ENCODE results near the gene CDH20. TPM values are rescaled to one million over a fixed set of nuclear protein-coding genes. Genes with fewer than 3 reads are reported as not detected.

The CDH20 gene
- total and polyA plus RNA-seq, 2 donors from 2014 or later = 0.16 to 0.30 TPM

GRCh38 chr18:61464551-61465142, 131.4 kb downstream of the CDH20 start:
- intact Hi-C loops (cut with DNase I) = no loop called here
- no peak overlapping the region for H3K4me3 ChIP-seq (ENCODE audit: low read length in 3 of 3)
- no peaks in the 10 kb centered on the region for H3K27me3 ChIP-seq (ENCODE audit: control insufficient read depth, insufficient read depth, low read length)
- no peak overlapping the region for H3K9ac ChIP-seq (ENCODE audit: low read length in 3 of 3)
- H3K4me1 ChIP-seq (ENCODE audit: control insufficient read depth in 2 of 3, insufficient read depth in 2 of 3, low read depth in 1 of 3, low read length in 3 of 3) = no peaks in the 10 kb centered on the region
- H3K27ac ChIP-seq (ENCODE audit: low read depth in 2 of 2, low read length in 2 of 2) = no peak overlapping the region
- no peaks in the 10 kb centered on the region for H3K9me3 ChIP-seq (ENCODE audit: control insufficient read depth in 2 of 3, insufficient read depth in 1 of 3, low read length in 3 of 3)
- H3K36me3 ChIP-seq (ENCODE audit: control insufficient read depth in 2 of 3, insufficient read depth in 3 of 3, low read length in 3 of 3) = no peaks in the 10 kb centered on the region
- DNase-seq = no peak
- FAIRE-seq = no peak
- no peak for TF ChIP-seq CTCF (IDR thresholded peaks at IDR 0.05; ENCODE audit: borderline replicate concordance, extremely low read depth, insufficient read depth)

- Histone ChIP-seq H3K27ac (ENCODE audit: low read depth in 2 of 2, low read length in 2 of 2) (no peak overlapping the region), H3K27me3 (ENCODE audit: control insufficient read depth, insufficient read depth, low read length) (no peaks in the 10 kb centered on the region), H3K36me3 (ENCODE audit: control insufficient read depth in 2 of 3, insufficient read depth in 3 of 3, low read length in 3 of 3) (no peaks in the 10 kb centered on the region), H3K4me1 (ENCODE audit: control insufficient read depth in 2 of 3, insufficient read depth in 2 of 3, low read depth in 1 of 3, low read length in 3 of 3) (no peaks in the 10 kb centered on the region), H3K9ac (ENCODE audit: low read length in 3 of 3) (no peak overlapping the region), H3K9me3 (ENCODE audit: control insufficient read depth in 2 of 3, insufficient read depth in 1 of 3, low read length in 3 of 3) (no peaks in the 10 kb centered on the region), H3K4me3 (ENCODE audit: low read length in 3 of 3) (no peak overlapping the region)
- no peak for DNase-seq
- no peak for TF ChIP-seq CTCF (IDR thresholded peaks at IDR 0.05; ENCODE audit: borderline replicate concordance, extremely low read depth, insufficient read depth)
- no peak for FAIRE-seq
- intact Hi-C loops (cut with DNase I) = no loop called here
Observed at GRCh38 chr18:61466736-61467135, 133.5 kb downstream of the CDH20 start.

DNA sequence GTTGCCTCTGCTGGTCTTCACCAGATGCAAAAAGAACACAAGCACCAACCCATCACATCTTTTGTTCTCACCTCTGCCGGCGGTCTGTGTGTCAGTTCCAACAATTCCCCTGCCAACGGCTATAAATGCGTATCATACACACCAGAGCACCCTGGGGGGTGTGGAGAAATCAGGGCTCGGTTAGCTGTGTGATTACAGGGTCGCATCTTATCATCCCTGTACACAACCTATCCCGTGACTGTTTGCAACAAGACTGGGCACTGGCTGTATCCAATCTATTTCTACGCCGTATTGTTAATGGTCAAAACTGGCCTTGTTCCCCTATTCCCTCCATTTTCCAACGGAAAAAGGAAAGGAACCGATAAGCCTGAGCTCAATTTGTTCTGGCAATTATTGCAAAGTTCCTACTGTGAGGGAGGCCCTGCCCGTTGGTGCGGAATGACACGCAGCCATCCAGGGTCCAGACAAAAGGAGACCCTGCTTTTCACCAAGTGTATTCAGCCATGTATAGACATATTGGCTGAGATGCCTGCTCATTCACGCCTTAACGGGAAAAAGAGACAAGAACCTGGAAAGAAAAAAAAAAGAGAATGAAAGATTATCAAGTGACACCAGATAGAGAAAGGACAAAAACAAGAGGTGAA, 136.9 kb downstream of the CDH20 start:
- Histone ChIP-seq H3K4me1 (ENCODE audit: control insufficient read depth in 2 of 3, insufficient read depth in 2 of 3, low read depth in 1 of 3, low read length in 3 of 3) (no peaks in the 10 kb centered on the region), H3K4me3 (ENCODE audit: low read length in 3 of 3) (no peak overlapping the region), H3K36me3 (ENCODE audit: control insufficient read depth in 2 of 3, insufficient read depth in 3 of 3, low read length in 3 of 3) (no peaks in the 10 kb centered on the region), H3K9ac (ENCODE audit: low read length in 3 of 3) (no peak overlapping the region), H3K27ac (ENCODE audit: low read depth in 2 of 2, low read length in 2 of 2) (no peak overlapping the region), H3K27me3 (ENCODE audit: control insufficient read depth, insufficient read depth, low read length) (no peaks in the 10 kb centered on the region), H3K9me3 (ENCODE audit: control insufficient read depth in 2 of 3, insufficient read depth in 1 of 3, low read length in 3 of 3) (no peaks in the 10 kb centered on the region)
- no peak for DNase-seq
- no peak for FAIRE-seq
- intact Hi-C loops (cut with DNase I) = no loop called here
- TF ChIP-seq CTCF (IDR thresholded peaks at IDR 0.05; ENCODE audit: borderline replicate concordance, extremely low read depth, insufficient read depth) = no peak
